PC-3 (cell line): ENCODE results near the gene LRRC63.

Experiments
- CTCF ChIP-seq: fragments of 300-600 bp; sonication (generic); conservative IDR thresholded peaks from 2 replicates; pipeline ENCODE4 v1.5.1; 2017; ENCODE audit warnings: antibody characterized with exemption, low read depth, mild to moderate bottlenecking, low read length
- EZH2 ChIP-seq: fragments of 300-600 bp; sonication (generic); IDR thresholded peaks from one replicate; pipeline ENCODE4 v1.6.1; 2017; ENCODE audit warnings: antibody characterized with exemption, mild to moderate bottlenecking, low read length; ENCODE audit not compliant: unreplicated experiment

GRCh38 chr13:46179969-46180763 lies 31.6 kb upstream of the LRRC63 start:
- TF ChIP-seq CTCF (no peak), EZH2 (no peak)
